SK-N-SH (cell line): Measurements from ENCODE around the gene C8G. TPM values are rescaled to one million over a fixed set of nuclear protein-coding genes. Genes with fewer than 3 reads are reported as not detected.

ENCODE experiments used
- CTCF ChIA-PET: fragments of 300-600, 350-600 bp; formaldehyde crosslinking; extraction: SDS; loops from one replicate; lab custom pipeline; 2021; lab: Yijun Ruan, JAX
- POLR2A ChIA-PET: fragments of 350-600 bp; sonication (Branson Sonifier 250); formaldehyde crosslinking; extraction: SDS; loops from one replicate; lab custom pipeline; 2020; ENCODE audit warnings: antibody characterized with exemption, inconsistent platforms; lab: Yijun Ruan, JAX
- DNase-seq: peaks from one replicate; pipeline ENCODE4 v3.0.0; 2012
- H2AFZ ChIP-seq: fragments of 200-600 bp; sonication (generic); 2 replicates; pipeline ENCODE4 v1.8.1; 2016; ENCODE audit warnings: antibody characterized with exemption, mild to moderate bottlenecking, low read depth
- H3F3A ChIP-seq: fragments of 200-600 bp; sonication (generic); replicated peaks from 2 replicates; pipeline ENCODE3; 2016; ENCODE audit warnings: antibody characterized with exemption, mild to moderate bottlenecking; ENCODE audit not compliant: insufficient read depth
- H3K27ac ChIP-seq, 2 experiments: fragments of 200-500 bp in 1 of 2; fragments of 200-600 bp in 1 of 2; sonication (Bioruptor generic) in 1 of 2; sonication (generic), shearing (Covaris generic) in 1 of 2; 2 replicates each; pipeline versions ENCODE4 v1.5.1 to v1.6.1; 2014 to 2016; ENCODE audit warnings: low read depth in 2 of 2, inconsistent platforms in 1 of 2, low read length in 1 of 2, mild to moderate bottlenecking in 1 of 2, mixed read lengths in 1 of 2
- H3K27me3 ChIP-seq: fragments of 200-600 bp; sonication (generic), shearing (Covaris generic); 2 replicates; pipeline ENCODE4 v1.6.1; 2016; ENCODE audit warnings: mixed run types; ENCODE audit not compliant: insufficient read depth
- H3K36me3 ChIP-seq, 2 experiments: fragments of 200-500 bp in 1 of 2; fragments of 200-600 bp in 1 of 2; sonication (Bioruptor generic) in 1 of 2; sonication (generic) in 1 of 2; replicated peaks in 1 of 2; 2 replicates each; pipeline versions ENCODE3 to v1.5.1; 2014 to 2016; ENCODE audit warnings: low read length in 1 of 2, mild to moderate bottlenecking in 1 of 2; ENCODE audit not compliant: insufficient read depth in 2 of 2, control insufficient read depth in 1 of 2
- H3K4me1 ChIP-seq, 2 experiments: fragments of 200-500 bp in 1 of 2; fragments of 200-600 bp in 1 of 2; sonication (Bioruptor generic) in 1 of 2; sonication (generic), shearing (Covaris generic) in 1 of 2; 2 replicates each; pipeline versions ENCODE4 v1.5.1 to v1.6.1; 2014 to 2016; ENCODE audit warnings: low read depth in 1 of 2, low read length in 1 of 2, mixed run types in 1 of 2; ENCODE audit not compliant: insufficient read depth in 2 of 2, control insufficient read depth in 1 of 2
- H3K4me2 ChIP-seq: fragments of 200-600 bp; sonication (generic), shearing (Covaris generic); 2 replicates; pipeline ENCODE4 v1.6.1; 2017; ENCODE audit warnings: mixed run types
- H3K4me3 ChIP-seq, 2 experiments: fragments of 200-500 bp in 1 of 2; fragments of 200-600 bp in 1 of 2; sonication (Bioruptor generic) in 1 of 2; sonication (generic), shearing (Covaris generic) in 1 of 2; 2 replicates each; pipeline versions ENCODE4 v1.5.1 to v1.8.1; 2014 to 2016; ENCODE audit warnings: low read depth in 2 of 2, inconsistent platforms in 1 of 2, low read length in 1 of 2, mild to moderate bottlenecking in 1 of 2, mixed read lengths in 1 of 2, moderate library complexity in 1 of 2
- H3K79me2 ChIP-seq: fragments of 200-600 bp; sonication (generic); 2 replicates; pipeline ENCODE4 v1.8.1; 2017; ENCODE audit warnings: mild to moderate bottlenecking; ENCODE audit not compliant: insufficient read depth
- H3K9ac ChIP-seq: fragments of 200-600 bp; sonication (generic); 2 replicates; pipeline ENCODE4 v1.6.1; 2017; ENCODE audit warnings: mixed run types
- H3K9me2 ChIP-seq: fragments of 200-600 bp; sonication (generic); 2 replicates; pipeline ENCODE4 v1.6.1; 2017; ENCODE audit warnings: mixed run types
- H3K9me3 ChIP-seq: fragments of 200-600 bp; sonication (generic); 2 replicates; pipeline ENCODE4 v1.6.1; 2017; ENCODE audit warnings: mixed run types, mild to moderate bottlenecking, moderate library complexity
- H4K20me1 ChIP-seq: fragments of 200-600 bp; sonication (generic); 2 replicates; pipeline ENCODE4 v1.6.1; 2017; ENCODE audit warnings: mild to moderate bottlenecking, mixed run types; ENCODE audit not compliant: insufficient read depth
- CTCF ChIP-seq: fragments of 200-600 bp; sonication (generic); IDR thresholded peaks from 2 replicates; pipeline ENCODE4 v1.6.1; 2017; ENCODE audit warnings: antibody characterized with exemption, mild to moderate bottlenecking, moderate library complexity
- FOSL2 ChIP-seq: IDR thresholded peaks from 2 replicates; pipeline ENCODE4 v1.4.0; 2012; ENCODE audit warnings: low read depth, mild to moderate bottlenecking, moderate library complexity, borderline replicate concordance
- FOXJ3 ChIP-seq: sonication (generic); formaldehyde crosslinking; IDR thresholded peaks from 2 replicates; pipeline ENCODE4 v1.5.1; 2020; ENCODE audit warnings: mild to moderate bottlenecking, missing genetic modification reagents
- FOXM1 ChIP-seq: IDR thresholded peaks from 2 replicates; pipeline ENCODE4 v1.4.0; 2012; ENCODE audit warnings: low read depth, mild to moderate bottlenecking
- GATA2 ChIP-seq: sonication (generic); formaldehyde crosslinking; IDR thresholded peaks from 2 replicates; pipeline ENCODE4 v1.5.0; 2020; ENCODE audit warnings: mild to moderate bottlenecking, missing genetic modification reagents
- IRF3 ChIP-seq: fragments of 150-350 bp; IDR thresholded peaks from 2 replicates; pipeline ENCODE4 v1.6.1; 2016; ENCODE audit warnings: mild to moderate bottlenecking, low read depth, low read length
- JUND ChIP-seq: IDR thresholded peaks from 2 replicates; pipeline ENCODE4 v1.4.0; 2012
- NFIC ChIP-seq: IDR thresholded peaks from 2 replicates; pipeline ENCODE4 v1.4.0; 2012; ENCODE audit warnings: borderline replicate concordance
- NRF1 ChIP-seq: IDR thresholded peaks from 2 replicates; pipeline ENCODE4 v1.6.1; 2012; ENCODE audit warnings: low read depth, mild to moderate bottlenecking, low read length
- RCOR1 ChIP-seq: fragments of 150-350 bp; IDR thresholded peaks from 2 replicates; pipeline ENCODE4 v1.6.1; 2017; ENCODE audit warnings: antibody characterized with exemption, low read length
- REST ChIP-seq: IDR thresholded peaks from 2 replicates; pipeline ENCODE4 v1.6.1; 2012; ENCODE audit warnings: mild to moderate bottlenecking, low read depth, low read length, moderate library complexity
- RFX5 ChIP-seq: IDR thresholded peaks from 2 replicates; pipeline ENCODE4 v1.6.1; 2012; ENCODE audit warnings: mild to moderate bottlenecking, improper control_type of control experiment, low read length
- RXRA ChIP-seq: IDR thresholded peaks from 2 replicates; pipeline ENCODE4 v1.4.0; 2012; ENCODE audit warnings: low read depth, mild to moderate bottlenecking, borderline replicate concordance
- SMC3 ChIP-seq: IDR thresholded peaks from 2 replicates; pipeline ENCODE4 v1.6.1; 2012; ENCODE audit warnings: low read depth, low read length, improper control_type of control experiment
- TAF1 ChIP-seq: IDR thresholded peaks from 2 replicates; pipeline ENCODE4 v1.6.1; 2012; ENCODE audit warnings: low read depth, mild to moderate bottlenecking, low read length, moderate library complexity, borderline replicate concordance
- TCF12 ChIP-seq: IDR thresholded peaks from 2 replicates; pipeline ENCODE4 v1.4.0; 2012
- USF1 ChIP-seq: IDR thresholded peaks from 2 replicates; pipeline ENCODE4 v1.4.0; 2012; ENCODE audit warnings: low read depth, borderline replicate concordance
- USF2 ChIP-seq: fragments of 150-350 bp; IDR thresholded peaks from 2 replicates; pipeline ENCODE4 v1.6.1; 2017; ENCODE audit warnings: antibody characterized with exemption, low read length, low read depth, borderline replicate concordance
- WGBS: methylation state at CpG from one replicate; pipeline ENCODE4 v1.1.6; 2017; ENCODE audit warnings: low lambda C conversion rate; 5-methylcytosine and 5-hydroxymethylcytosine counted together
- polyA plus RNA-seq, 3 experiments: library from polyadenylated mRNA; depleted of rRNA; stranded (reverse); fragments of >200 nt; gene quantifications; 2 replicates each; pipeline ENCODE4 v1.2.3, GENCODE V29; 2012

C8G gene
- polyA plus RNA-seq, 1 of the 3 experiments (the other 2 are of a cell fraction): 0.28 TPM

- WGBS: 84% methylated on average over 1 of the region's 1 CpG
- Histone ChIP-seq H3K4me1 (peaks cover 0 to 9% of the 10 kb centered on the region in 2 experiments; a peak in 1 of 4 replicates), H3K9ac (no peak overlapping the region), H4K20me1 (no peaks in the 10 kb centered on the region), H3K9me2 (no peaks in the 10 kb centered on the region), H3K27me3 (no peaks in the 10 kb centered on the region), H3K36me3 (no peaks in the 10 kb centered on the region), H2AFZ (no peak overlapping the region), H3K27ac (no peak overlapping the region), H3K9me3 (no peaks in the 10 kb centered on the region), H3F3A (no peaks in the 10 kb centered on the region), H3K79me2 (no peaks in the 10 kb centered on the region), H3K4me3 (no peak overlapping the region), H3K4me2 (no peak overlapping the region)
- no peak for DNase-seq
- TF ChIP-seq IRF3 (no peak), REST (no peak), TCF12 (no peak), FOSL2 (no peak), FOXM1 (no peak), RCOR1 (no peak), GATA2 (no peak)
- ChIA-PET CTCF (no interaction called here), POLR2A (no interaction called here)
Observed at GRCh38 chr9:136957461-136957860, 12.4 kb downstream of the C8G start.

- no peaks in the 10 kb centered on the region for H3K27me3 ChIP-seq
- H3K9me2 ChIP-seq: no peaks in the 10 kb centered on the region
- no peaks in the 10 kb centered on the region for H4K20me1 ChIP-seq
- H3K27ac ChIP-seq: no peak overlapping the region
- POLR2A ChIA-PET: no interaction called here
- no peak overlapping the region for H3K9ac ChIP-seq
- H3K36me3 ChIP-seq: no peaks in the 10 kb centered on the region
- no peaks in the 10 kb centered on the region for H3K9me3 ChIP-seq
- H3K4me2 ChIP-seq: no peak overlapping the region
- H3F3A ChIP-seq: no peaks in the 10 kb centered on the region
- peaks cover 0 to 8% of the 10 kb centered on the region in 2 experiments; a peak in 1 of 4 replicates for H3K4me1 ChIP-seq
- H3K4me3 ChIP-seq: no peak overlapping the region
- no peak overlapping the region for H2AFZ ChIP-seq
- WGBS: 73% methylated on average over 6 of the region's 6 CpGs
- no peaks in the 10 kb centered on the region for H3K79me2 ChIP-seq
- CTCF ChIA-PET: interaction anchor here (1.3 to 1.8 kb wide), 2 partner anchors 9 to 77 kb away, joined by 3 to 9 read pairs; no protein-coding TSS in a partner anchor
- no peak for DNase-seq
- TF ChIP-seq CTCF (no peak), FOSL2 (no peak), RFX5 (no peak), JUND (no peak), NFIC (no peak), USF1 (no peak), NRF1 (no peak), SMC3 (no peak), TCF12 (no peak), FOXM1 (no peak), FOXJ3 (no peak), TAF1 (no peak), USF2 (no peak), RXRA (no peak)
Observed at GRCh38 chr9:136957901-136958300, 12.9 kb downstream of the C8G start.
